CD4-positive, CD25-positive, alpha-beta regulatory T cell (primary cell): ENCODE measurements around the gene RPL36A. TPM values are rescaled to one million over a fixed set of nuclear protein-coding genes. Genes with fewer than 3 reads are reported as not detected.
A peak's percentile ranks its signal among the peaks of the same experiment; 100 is the strongest.

Experiments used
- ATAC-seq, 2 donors: fragments of 150-1000 bp; cut with Tn5 transposase; one replicate each; pipeline ENCODE4 v1.10.0; 2021; ENCODE audit warnings: low read depth in 2 of 2, moderate number of reproducible peaks in 2 of 2, moderate library complexity in 1 of 2
- DNase-seq, 3 donors: peaks; one replicate each; pipeline versions ENCODE4 v3.0.0 to v3.0.0-alpha.2; 2012 to 2022; ENCODE audit warnings: mixed read lengths in 1 of 3
- H3K27ac ChIP-seq: one replicate; pipeline ENCODE4 v1.7.0; 2013; ENCODE audit warnings: mild to moderate bottlenecking, low read length; ENCODE audit not compliant: insufficient read depth, poor library complexity, severe bottlenecking
- H3K27me3 ChIP-seq: one replicate; pipeline ENCODE4 v1.7.0; 2013; ENCODE audit warnings: low read length; ENCODE audit not compliant: control insufficient read depth, insufficient read depth
- H3K36me3 ChIP-seq: one replicate; pipeline ENCODE4 v1.7.0; 2013; ENCODE audit warnings: mild to moderate bottlenecking, low read length, moderate library complexity; ENCODE audit not compliant: control insufficient read depth, insufficient read depth
- H3K4me1 ChIP-seq: 2 replicates; pipeline ENCODE4 v1.7.0; 2013; ENCODE audit warnings: mild to moderate bottlenecking, low read length; ENCODE audit not compliant: insufficient read depth, control insufficient read depth, poor library complexity, severe bottlenecking
- H3K4me3 ChIP-seq: one replicate; pipeline ENCODE4 v1.7.0; 2013; ENCODE audit warnings: low read depth, mild to moderate bottlenecking, low read length, moderate library complexity
- H3K9me3 ChIP-seq, 2 experiments: 1 replicate in 1 of 2; 2 replicates in 1 of 2; pipeline ENCODE4 v1.7.0; 2013; ENCODE audit warnings: low read length in 2 of 2, mild to moderate bottlenecking in 1 of 2, moderate library complexity in 1 of 2; ENCODE audit not compliant: control insufficient read depth in 2 of 2
- H3K27ac Mint-ChIP-seq, 3 donors: one replicate each; pipeline ENCODE4 v1.8.0; 2020 to 2022; ENCODE audit warnings: mild to moderate bottlenecking in 3 of 3, mixed read lengths in 3 of 3, moderate library complexity in 2 of 3
- H3K27me3 Mint-ChIP-seq: one replicate; pipeline ENCODE4 v1.8.0; 2022; ENCODE audit warnings: mild to moderate bottlenecking, mixed read lengths
- H3K36me3 Mint-ChIP-seq: one replicate; pipeline ENCODE4 v1.8.0; 2020; ENCODE audit warnings: mixed read lengths
- H3K4me1 Mint-ChIP-seq, 4 donors: one replicate each; pipeline ENCODE4 v1.8.0; 2020 to 2022; ENCODE audit warnings: mixed read lengths in 4 of 4, mild to moderate bottlenecking in 1 of 4
- H3K4me3 Mint-ChIP-seq, 4 donors: one replicate each; pipeline ENCODE4 v1.8.0; 2020 to 2022; ENCODE audit warnings: mild to moderate bottlenecking in 4 of 4, mixed read lengths in 4 of 4, moderate library complexity in 3 of 4
- H3K9me3 Mint-ChIP-seq, 7 donors: one replicate each; pipeline ENCODE4 v1.8.0; 2020 to 2022; ENCODE audit warnings: mixed read lengths in 7 of 7, mild to moderate bottlenecking in 3 of 7, moderate library complexity in 2 of 7
- polyA plus RNA-seq, 4 donors: library from polyadenylated mRNA; unstranded; fragments of 300-500 nt; fragmentation: Illumina TruSeq; gene quantifications; one replicate each; pipeline ENCODE4 v1.2.3, GENCODE V29; 2021
- total RNA-seq: library from RNA; stranded (reverse); gene quantifications from one replicate; pipeline ENCODE4 v1.2.3, GENCODE V29; 2022

Gene RPL36A
- total and polyA plus RNA-seq, 5 donors from 2014 or later, result 174 to 2,189 (median 1,666) TPM

GRCh38 chrX:101395789-101396188, 5.0 kb downstream of the RPL36A start:
- no peaks in the 10 kb centered on the region for H3K27me3 ChIP-seq
- ATAC-seq (no peak), DNase-seq (no peak)
- H3K27me3 Mint-ChIP-seq, result no peaks in the 10 kb centered on the region
- peaks cover 6% of the 10 kb centered on the region for H3K4me1 ChIP-seq
- H3K36me3 ChIP-seq, result peaks cover 6% of the 10 kb centered on the region
- H3K27ac Mint-ChIP-seq, result no peak overlapping the region
- H3K9me3 ChIP-seq, result no peaks in the 10 kb centered on the region
- no peaks in the 10 kb centered on the region for H3K36me3 Mint-ChIP-seq
- peaks cover 0 to 1% (median 0%) of the 10 kb centered on the region in 7 donors for H3K9me3 Mint-ChIP-seq
- H3K4me3 ChIP-seq, result no peak overlapping the region
- no peak overlapping the region for H3K27ac ChIP-seq
- H3K4me1 Mint-ChIP-seq, result peaks cover 4 to 27% (median 15%) of the 10 kb centered on the region in 4 donors
- no peak overlapping the region for H3K4me3 Mint-ChIP-seq

- Histone ChIP-seq H3K9me3 (no peaks in the 10 kb centered on the region), H3K36me3 (peaks cover 6% of the 10 kb centered on the region), H3K27ac (no peak overlapping the region), H3K27me3 (no peaks in the 10 kb centered on the region), H3K4me3 (no peak overlapping the region), H3K4me1 (no peaks in the 10 kb centered on the region)
- H3K36me3 Mint-ChIP-seq, result no peaks in the 10 kb centered on the region
- no peak for ATAC-seq
- H3K4me3 Mint-ChIP-seq, result no peak overlapping the region
- H3K9me3 Mint-ChIP-seq, result peaks cover 0 to 1% (median 0%) of the 10 kb centered on the region in 7 donors
- DNase-seq, result no peak
- no peak overlapping the region for H3K27ac Mint-ChIP-seq
- H3K4me1 Mint-ChIP-seq, result peaks cover 3 to 16% (median 5%) of the 10 kb centered on the region in 4 donors
- no peaks in the 10 kb centered on the region for H3K27me3 Mint-ChIP-seq
Observed at GRCh38 chrX:101397779-101398178, 7.0 kb downstream of the RPL36A start.

- H3K27me3 Mint-ChIP-seq, result no peaks in the 10 kb centered on the region
- Histone ChIP-seq H3K4me1 (no peaks in the 10 kb centered on the region), H3K9me3 (no peaks in the 10 kb centered on the region), H3K27me3 (no peaks in the 10 kb centered on the region), H3K36me3 (peaks cover 2% of the 10 kb centered on the region), H3K27ac (no peak overlapping the region), H3K4me3 (no peak overlapping the region)
- H3K27ac Mint-ChIP-seq, result no peak overlapping the region
- no peak overlapping the region for H3K4me3 Mint-ChIP-seq
- peaks cover 0 to 7% (median 4%) of the 10 kb centered on the region in 4 donors for H3K4me1 Mint-ChIP-seq
- no peak for ATAC-seq
- peaks cover 0 to 1% (median 0%) of the 10 kb centered on the region in 7 donors for H3K9me3 Mint-ChIP-seq
- H3K36me3 Mint-ChIP-seq, result no peaks in the 10 kb centered on the region
- no peak for DNase-seq
Observed at GRCh38 chrX:101398694-101399093, 7.9 kb downstream of the RPL36A start.

- no peaks in the 10 kb centered on the region for H3K27me3 Mint-ChIP-seq
Observed at GRCh38 chrX:101399825-101400224, 9.0 kb downstream of the RPL36A start.

GRCh38 chrX:101407167-101407747, 16.4 kb downstream of the RPL36A start:
- Mint-ChIP-seq H3K27ac (peak overlapping the region; percentile 81 to 98 (median 87)), H3K27me3 (no peaks in the 10 kb centered on the region)
- no peaks in the 10 kb centered on the region for H3K9me3 ChIP-seq

More at GRCh38 chrX:101399825-101400224, 9.0 kb downstream of the RPL36A start:
- Histone ChIP-seq H3K27me3 (no peaks in the 10 kb centered on the region), H3K9me3 (no peaks in the 10 kb centered on the region), H3K4me1 (no peaks in the 10 kb centered on the region), H3K4me3 (no peak overlapping the region), H3K36me3 (peaks cover 2% of the 10 kb centered on the region), H3K27ac (no peak overlapping the region)
- Mint-ChIP-seq H3K36me3 (peaks cover 4% of the 10 kb centered on the region), H3K27ac (no peak overlapping the region), H3K4me3 (peak overlapping the region in 1 of 4 donors; percentile 27), H3K4me1 (peaks cover 0 to 4% (median 3%) of the 10 kb centered on the region in 4 donors), H3K9me3 (peaks cover 0 to 1% (median 0%) of the 10 kb centered on the region in 7 donors)
- ATAC-seq (no peak), DNase-seq (no peak)

GRCh38 chrX:101407748-101408531, 17.1 kb downstream of the RPL36A start, which contains the start of the genes GLA and HNRNPH2:
GLA (minus strand) TSS chrX:101407925; CDS start chrX:101407903, 22 bp downstream.
HNRNPH2 (plus strand) TSS chrX:101408222; CDS start chrX:101411989, 3,767 bp downstream.
- Histone ChIP-seq H3K9me3 (no peaks in the 10 kb centered on the region), H3K27ac (peak within 1 kb of the TSS; percentile 98), H3K27me3 (no peaks in the 10 kb centered on the region), H3K36me3 (peaks cover 9% of the 10 kb centered on the region), H3K4me1 (peaks cover 23% of the 10 kb centered on the region), H3K4me3 (peak within 1 kb of the TSS; percentile 94)
- peaks cover 0 to 37% (median 15%) of the 10 kb centered on the region in 4 donors for H3K4me1 Mint-ChIP-seq
- peak; percentile 97 for ATAC-seq
- peak within 1 kb of the TSS; percentile 97 to 99 (median 98) for H3K27ac Mint-ChIP-seq
- peaks cover 9% of the 10 kb centered on the region for H3K36me3 Mint-ChIP-seq
- peak; percentile 86 to 96 (median 90) for DNase-seq
- H3K4me3 Mint-ChIP-seq, result peak within 1 kb of the TSS; percentile 92 to 95 (median 92)
- peaks cover 0 to 1% (median 0%) of the 10 kb centered on the region in 7 donors for H3K9me3 Mint-ChIP-seq
- no peaks in the 10 kb centered on the region for H3K27me3 Mint-ChIP-seq

More at GRCh38 chrX:101407167-101407747, 16.4 kb downstream of the RPL36A start:
- DNase-seq (no peak), ATAC-seq (no peak)
- Mint-ChIP-seq H3K4me3 (peak overlapping the region; percentile 92 to 95 (median 92)), H3K4me1 (peaks cover 0 to 32% (median 11%) of the 10 kb centered on the region in 4 donors), H3K36me3 (peaks cover 8% of the 10 kb centered on the region), H3K9me3 (peaks cover 0 to 1% (median 0%) of the 10 kb centered on the region in 7 donors)
- Histone ChIP-seq H3K4me1 (peaks cover 23% of the 10 kb centered on the region), H3K27me3 (no peaks in the 10 kb centered on the region), H3K36me3 (peaks cover 6% of the 10 kb centered on the region), H3K4me3 (peak overlapping the region; percentile 94), H3K27ac (peak overlapping the region; percentile 98)

GRCh38 chrX:101408532-101408841, 17.7 kb downstream of the RPL36A start:
- H3K4me1 Mint-ChIP-seq, result peaks cover 0 to 42% (median 16%) of the 10 kb centered on the region in 4 donors
- ATAC-seq, result no peak

More at GRCh38 chrX:101408532-101408841, 17.7 kb downstream of the RPL36A start:
- Histone ChIP-seq H3K4me3 (peak overlapping the region; percentile 94), H3K27me3 (no peaks in the 10 kb centered on the region), H3K9me3 (no peaks in the 10 kb centered on the region), H3K4me1 (peaks cover 23% of the 10 kb centered on the region), H3K27ac (peak overlapping the region; percentile 98), H3K36me3 (peaks cover 15% of the 10 kb centered on the region)
- Mint-ChIP-seq H3K27me3 (no peaks in the 10 kb centered on the region), H3K9me3 (peaks cover 0 to 1% (median 0%) of the 10 kb centered on the region in 7 donors), H3K4me3 (peak overlapping the region; percentile 92 to 95 (median 92)), H3K36me3 (peaks cover 12% of the 10 kb centered on the region), H3K27ac (peak overlapping the region; percentile 97 to 99 (median 98))
- no peak for DNase-seq
